Measurements from ENCODE around the gene SLX4IP. TPM values are rescaled to one million over a fixed set of nuclear protein-coding genes. Genes with fewer than 3 reads are reported as not detected.
A peak's percentile ranks its signal among the peaks of the same experiment; 100 is the strongest.

SLX4IP gene
- polyA plus RNA-seq, 3 donors = 0.76 to 2.5 (median 1.1) TPM

DNA sequence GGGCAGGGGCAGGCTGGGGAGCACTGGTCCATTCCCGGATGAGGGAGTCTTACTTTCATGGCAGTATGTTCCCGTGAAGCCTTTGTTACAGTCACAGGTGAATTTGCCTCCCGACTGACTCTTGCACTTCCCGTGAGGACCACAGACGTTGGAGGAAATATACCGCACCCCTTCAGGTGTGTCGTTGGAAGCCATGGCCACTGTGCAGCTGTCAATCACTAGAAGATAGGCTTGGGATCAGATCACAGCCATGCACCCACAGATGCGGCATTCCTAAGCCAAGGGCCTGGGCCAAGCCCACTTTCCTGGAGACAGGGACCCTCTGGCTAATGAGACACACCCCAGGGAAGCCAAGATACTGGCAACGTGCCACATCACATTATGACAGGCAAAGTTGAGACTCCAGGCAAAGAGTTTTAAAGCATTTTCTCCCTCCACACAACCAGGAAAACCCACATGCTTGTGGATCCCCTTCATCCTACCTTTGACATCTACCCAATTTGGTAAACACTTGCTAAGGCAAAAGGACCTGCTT, 211.8 kb downstream of the SLX4IP start:
- Histone ChIP-seq H3K4me1 (ENCODE audit: control insufficient read depth in 1 of 2, insufficient read depth in 2 of 2, low read length in 2 of 2) (no peaks in the 10 kb centered on the region), H3K27ac (ENCODE audit: low read depth in 1 of 2, low read length in 2 of 2) (no peak overlapping the region), H3K9ac (ENCODE audit: insufficient read depth, low read length, poor library complexity, severe bottlenecking) (no peak overlapping the region), H3K4me2 (replicated peaks; ENCODE audit: extremely low read depth, low read length, poor library complexity, severe bottlenecking) (no peak overlapping the region), H2AFZ (ENCODE audit: insufficient read depth, low read depth, low read length, poor library complexity, severe bottlenecking) (no peak overlapping the region), H3K9me3 (replicated peaks in 1 of 2; ENCODE audit: control insufficient read depth in 1 of 2, insufficient read depth in 1 of 2, low read length in 2 of 2) (no peaks in the 10 kb centered on the region), H4K20me1 (ENCODE audit: insufficient read depth, low read length) (no peaks in the 10 kb centered on the region), H3K27me3 (ENCODE audit: control insufficient read depth in 2 of 2, insufficient read depth in 2 of 2, low read length in 2 of 2) (no peaks in the 10 kb centered on the region), H3K4me3 (replicated peaks in 1 of 3; ENCODE audit: low read depth in 2 of 3, low read length in 3 of 3) (no peak overlapping the region), H3K36me3 (replicated peaks in 1 of 2; ENCODE audit: control insufficient read depth in 1 of 2, insufficient read depth in 2 of 2, low read length in 2 of 2) (peaks cover 86 to 100% of the 10 kb centered on the region in 2 donors), H3K79me2 (ENCODE audit: insufficient read depth, low read length) (no peaks in the 10 kb centered on the region)
- Mint-ChIP-seq H3K4me1 (no peaks in the 10 kb centered on the region), H3K27me3 (ENCODE audit: low read depth in 3 of 3) (peaks cover 0 to 3% (median 2%) of the 10 kb centered on the region in 3 donors), H3K36me3 (peaks cover 96 to 100% of the 10 kb centered on the region in 2 donors), H3K27ac (peak overlapping the region in 1 of 7 donors; percentile 49), H3K4me3 (no peak overlapping the region), H3K9me3 (peaks cover 0 to 2% (median 0%) of the 10 kb centered on the region in 7 donors)
- DNase-seq = no peak
- intact Hi-C loops (cut with micrococcal nuclease) = no loop called here
- 94% methylated on average over 9 of the region's 9 CpGs for WGBS (ENCODE audit: insufficient coverage)
- no peak for TF ChIP-seq CTCF (IDR thresholded peaks at IDR 0.05)

DNA sequence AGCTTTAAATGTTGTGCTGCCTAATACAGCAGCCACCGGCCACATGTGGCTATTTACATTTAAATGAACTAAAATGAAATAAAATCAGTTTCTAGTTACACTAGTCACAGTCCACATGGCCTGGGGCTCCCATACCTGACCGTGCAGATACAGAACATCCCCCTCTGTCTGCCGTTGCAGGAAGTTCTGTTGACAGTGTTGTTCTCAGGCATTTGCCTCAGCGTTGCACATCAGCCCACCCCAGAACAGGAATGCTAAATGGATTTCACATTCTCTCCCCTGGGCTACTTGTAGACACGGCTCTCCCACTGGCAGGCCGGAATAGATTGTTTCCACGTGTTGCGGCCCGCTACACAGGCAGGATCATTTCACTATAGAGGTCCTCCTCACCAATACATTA, 212.4 kb downstream of the SLX4IP start:
- intact Hi-C loops (cut with micrococcal nuclease) = no loop called here
- no peaks in the 10 kb centered on the region for H3K79me2 ChIP-seq (ENCODE audit: insufficient read depth, low read length)
- H3K9ac ChIP-seq (ENCODE audit: insufficient read depth, low read length, poor library complexity, severe bottlenecking) = no peak overlapping the region
- H3K4me1 ChIP-seq (ENCODE audit: control insufficient read depth in 1 of 2, insufficient read depth in 2 of 2, low read length in 2 of 2) = no peaks in the 10 kb centered on the region
- H3K4me3 ChIP-seq (replicated peaks in 1 of 3; ENCODE audit: low read depth in 2 of 3, low read length in 3 of 3) = no peak overlapping the region
- Mint-ChIP-seq H3K36me3 (peaks cover 95 to 98% of the 10 kb centered on the region in 2 donors), H3K27ac (peak overlapping the region in 1 of 7 donors; percentile 47), H3K9me3 (peaks cover 0 to 2% (median 0%) of the 10 kb centered on the region in 7 donors), H3K4me1 (no peaks in the 10 kb centered on the region), H3K27me3 (ENCODE audit: low read depth in 3 of 3) (peaks cover 0 to 3% (median 2%) of the 10 kb centered on the region in 3 donors), H3K4me3 (no peak overlapping the region)
- no peak overlapping the region for H3K4me2 ChIP-seq (replicated peaks; ENCODE audit: extremely low read depth, low read length, poor library complexity, severe bottlenecking)
- no peak for TF ChIP-seq CTCF (IDR thresholded peaks at IDR 0.05)
- no peaks in the 10 kb centered on the region for H3K27me3 ChIP-seq (ENCODE audit: control insufficient read depth in 2 of 2, insufficient read depth in 2 of 2, low read length in 2 of 2)
- no peak for DNase-seq
- WGBS (ENCODE audit: insufficient coverage) = 38% methylated on average over 3 of the region's 9 CpGs
- no peak overlapping the region for H3K27ac ChIP-seq (ENCODE audit: low read depth in 1 of 2, low read length in 2 of 2)
- no peaks in the 10 kb centered on the region for H3K9me3 ChIP-seq (replicated peaks in 1 of 2; ENCODE audit: control insufficient read depth in 1 of 2, insufficient read depth in 1 of 2, low read length in 2 of 2)
- no peak overlapping the region for H2AFZ ChIP-seq (ENCODE audit: insufficient read depth, low read depth, low read length, poor library complexity, severe bottlenecking)
- H3K36me3 ChIP-seq (replicated peaks in 1 of 2; ENCODE audit: control insufficient read depth in 1 of 2, insufficient read depth in 2 of 2, low read length in 2 of 2) = peaks cover 82 to 100% of the 10 kb centered on the region in 2 donors
- no peaks in the 10 kb centered on the region for H4K20me1 ChIP-seq (ENCODE audit: insufficient read depth, low read length)

Data from CD14-positive monocyte (primary cell).